ENCODE measurements around the gene UROC1. TPM values are rescaled to one million over a fixed set of nuclear protein-coding genes. Genes with fewer than 3 reads are reported as not detected.

Gene UROC1
- total RNA-seq, 1 experiment from 2014 or later, result not detected

GRCh38 chr3:126460381-126460780, 57.2 kb downstream of the UROC1 start:
- Histone ChIP-seq H3K9ac (ENCODE audit: low read length) (no peak overlapping the region), H3K9me3 (ENCODE audit: control insufficient read depth in 1 of 2, insufficient read depth in 1 of 2, low read depth in 1 of 2, low read length in 2 of 2) (no peaks in the 10 kb centered on the region), H2AFZ (ENCODE audit: low read depth, low read length, poor library complexity, severe bottlenecking) (no peak overlapping the region), H3K27me3 (ENCODE audit: insufficient read depth, low read length) (no peaks in the 10 kb centered on the region), H3K36me3 (ENCODE audit: control insufficient read depth in 1 of 2, insufficient read depth in 2 of 2, low read length in 2 of 2) (peaks cover 55 to 65% of the 10 kb centered on the region in 2 experiments; a peak in 3 of 4 replicates), H4K20me1 (ENCODE audit: insufficient read depth) (no peaks in the 10 kb centered on the region), H3K27ac (ENCODE audit: low read depth, low read length) (no peak overlapping the region), H3K4me2 (ENCODE audit: low read length) (no peak overlapping the region), H3K4me3 (replicated peaks in 1 of 2; ENCODE audit: low read depth in 1 of 2, low read length in 2 of 2) (no peak overlapping the region), H3K9me2 (ENCODE audit: insufficient read depth) (no peaks in the 10 kb centered on the region), H3K4me1 (ENCODE audit: control insufficient read depth in 1 of 2, insufficient read depth in 2 of 2, low read length in 2 of 2) (no peaks in the 10 kb centered on the region), H3K79me2 (ENCODE audit: insufficient read depth, low read length) (peaks cover 38% of the 10 kb centered on the region)
- ChIA-PET CTCF (no interaction called here), POLR2A (no interaction called here), RAD21 (ENCODE audit: low non-redundant PET in 1 of 2, low total read pairs in 2 of 2, uncharacterized antibody in 2 of 2, unreplicated experiment in 2 of 2) (no interaction called here)
- BruUV-seq (replicated peaks), result no TSS peak
- ATAC-seq (no peak), DNase-seq (ENCODE audit: low read depth, low spot score) (no peak)
- TF ChIP-seq MAX (IDR thresholded peaks at IDR 0.05) (no peak), SP1 (IDR thresholded peaks at IDR 0.05; ENCODE audit: low read depth) (no peak), REST (IDR thresholded peaks at IDR 0.05; ENCODE audit: low read depth) (no peak)
- intact Hi-C loops (cut with micrococcal nuclease), result no loop called here

GRCh38 chr3:126459763-126460127, 57.8 kb downstream of the UROC1 start:
- Histone ChIP-seq H3K9me3 (ENCODE audit: control insufficient read depth in 1 of 2, insufficient read depth in 1 of 2, low read depth in 1 of 2, low read length in 2 of 2) (no peaks in the 10 kb centered on the region), H4K20me1 (ENCODE audit: insufficient read depth) (no peaks in the 10 kb centered on the region), H3K9me2 (ENCODE audit: insufficient read depth) (no peaks in the 10 kb centered on the region), H3K4me3 (replicated peaks in 1 of 2; ENCODE audit: low read depth in 1 of 2, low read length in 2 of 2) (no peak overlapping the region), H3K4me2 (ENCODE audit: low read length) (no peak overlapping the region), H3K27ac (ENCODE audit: low read depth, low read length) (no peak overlapping the region), H3K27me3 (ENCODE audit: insufficient read depth, low read length) (no peaks in the 10 kb centered on the region), H3K36me3 (ENCODE audit: control insufficient read depth in 1 of 2, insufficient read depth in 2 of 2, low read length in 2 of 2) (peaks cover 49 to 66% of the 10 kb centered on the region in 2 experiments; a peak in 3 of 4 replicates), H3K79me2 (ENCODE audit: insufficient read depth, low read length) (peaks cover 44% of the 10 kb centered on the region), H2AFZ (ENCODE audit: low read depth, low read length, poor library complexity, severe bottlenecking) (no peak overlapping the region), H3K9ac (ENCODE audit: low read length) (no peak overlapping the region), H3K4me1 (ENCODE audit: control insufficient read depth in 1 of 2, insufficient read depth in 2 of 2, low read length in 2 of 2) (no peaks in the 10 kb centered on the region)
- BruUV-seq (replicated peaks), result no TSS peak
- RAD21 ChIA-PET (ENCODE audit: low non-redundant PET in 1 of 2, low total read pairs in 2 of 2, uncharacterized antibody in 2 of 2, unreplicated experiment in 2 of 2), result no interaction called here
- intact Hi-C loops (cut with micrococcal nuclease), result no loop called here
- DNase-seq (ENCODE audit: low read depth, low spot score) (no peak), ATAC-seq (no peak)
- POLR2A ChIA-PET, result no interaction called here
- CTCF ChIA-PET, result no interaction called here
- TF ChIP-seq SP1 (IDR thresholded peaks at IDR 0.05; ENCODE audit: low read depth) (no peak), SIN3A (IDR thresholded peaks at IDR 0.05; ENCODE audit: low read depth) (no peak), POLR2A (IDR thresholded peaks at IDR 0.05; ENCODE audit: borderline replicate concordance, extremely low read depth, insufficient read depth, insufficient read length) (no peak), EGR1 (IDR thresholded peaks at IDR 0.05; ENCODE audit: low read depth) (no peak), POLR2AphosphoS5 (IDR thresholded peaks at IDR 0.05; ENCODE audit: low read depth, low read length) (no peak), CEBPB (IDR thresholded peaks at IDR 0.05; ENCODE audit: low read depth) (no peak), YY1 (IDR thresholded peaks at IDR 0.05; ENCODE audit: extremely low read depth, insufficient replicate concordance, low read depth, low read length) (no peak), ZNF274 (IDR thresholded peaks at IDR 0.05; ENCODE audit: low read depth, low read length) (no peak), FOSL1 (IDR thresholded peaks at IDR 0.05; ENCODE audit: low read depth) (no peak), REST (IDR thresholded peaks at IDR 0.05; ENCODE audit: low read depth) (no peak), JUND (IDR thresholded peaks at IDR 0.05) (no peak), RAD21 (IDR thresholded peaks at IDR 0.05; ENCODE audit: low read depth) (no peak)

Measured in HCT116 (cell line).